Fibroblast of gingiva (primary cell): ENCODE results near the gene DNAH8.

Experiments used
- DNase-seq: peaks from one replicate; pipeline ENCODE4 v3.0.0-alpha.2; 2011; ENCODE audit warnings: low read depth

DNAH8 gene, protein sequence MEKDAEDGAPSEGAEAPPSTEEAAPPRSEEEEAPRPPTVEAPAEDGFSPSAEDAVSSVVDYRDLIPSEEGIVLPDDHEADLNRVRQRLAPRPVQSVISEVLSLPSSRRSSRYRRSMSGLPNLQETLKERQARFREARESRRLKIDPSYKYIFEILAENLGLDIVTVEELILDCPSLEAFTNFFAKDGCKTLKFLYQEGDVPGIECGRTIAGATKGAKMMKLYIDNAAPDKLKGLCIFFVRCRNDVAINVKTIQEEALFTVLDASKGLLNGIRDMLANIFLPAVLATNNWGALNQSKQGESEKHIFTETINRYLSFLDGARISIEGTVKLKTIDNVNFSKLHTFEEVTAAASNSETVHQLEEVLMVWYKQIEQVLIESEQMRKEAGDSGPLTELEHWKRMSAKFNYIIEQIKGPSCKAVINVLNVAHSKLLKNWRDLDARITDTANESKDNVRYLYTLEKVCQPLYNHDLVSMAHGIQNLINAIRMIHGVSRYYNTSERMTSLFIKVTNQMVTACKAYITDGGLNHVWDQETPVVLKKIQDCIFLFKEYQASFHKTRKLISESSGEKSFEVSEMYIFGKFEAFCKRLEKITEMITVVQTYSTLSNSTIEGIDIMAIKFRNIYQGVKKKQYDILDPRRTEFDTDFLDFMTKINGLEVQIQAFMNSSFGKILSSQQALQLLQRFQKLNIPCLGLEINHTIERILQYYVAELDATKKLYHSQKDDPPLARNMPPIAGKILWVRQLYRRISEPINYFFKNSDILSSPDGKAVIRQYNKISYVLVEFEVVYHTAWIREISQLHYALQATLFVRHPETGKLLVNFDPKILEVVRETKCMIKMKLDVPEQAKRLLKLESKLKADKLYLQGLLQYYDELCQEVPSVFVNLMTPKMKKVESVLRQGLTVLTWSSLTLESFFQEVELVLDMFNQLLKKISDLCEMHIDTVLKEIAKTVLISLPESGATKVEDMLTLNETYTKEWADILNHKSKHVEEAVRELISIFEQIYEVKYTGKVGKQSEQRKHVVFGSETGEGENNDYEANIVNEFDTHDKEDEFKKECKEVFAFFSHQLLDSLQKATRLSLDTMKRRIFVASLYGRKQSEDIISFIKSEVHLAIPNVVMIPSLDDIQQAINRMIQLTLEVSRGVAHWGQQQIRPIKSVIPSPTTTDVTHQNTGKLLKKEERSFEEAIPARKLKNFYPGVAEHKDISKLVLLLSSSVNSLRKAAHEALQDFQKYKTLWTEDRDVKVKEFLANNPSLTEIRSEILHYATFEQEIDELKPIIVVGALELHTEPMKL (N-terminal part only)

GRCh38 chr6:38715016-38715689, at the start of gene DNAH8:
Gene DNAH8, plus strand, starts transcription at chr6:38715311. Its CDS starts 7,499 bp downstream, at chr6:38722810.
- DNase-seq = no peak

- DNase-seq = peak; percentile 51
Observed at GRCh38 chr6:38671885-38672467, 43.1 kb upstream of the DNAH8 start.

DNA sequence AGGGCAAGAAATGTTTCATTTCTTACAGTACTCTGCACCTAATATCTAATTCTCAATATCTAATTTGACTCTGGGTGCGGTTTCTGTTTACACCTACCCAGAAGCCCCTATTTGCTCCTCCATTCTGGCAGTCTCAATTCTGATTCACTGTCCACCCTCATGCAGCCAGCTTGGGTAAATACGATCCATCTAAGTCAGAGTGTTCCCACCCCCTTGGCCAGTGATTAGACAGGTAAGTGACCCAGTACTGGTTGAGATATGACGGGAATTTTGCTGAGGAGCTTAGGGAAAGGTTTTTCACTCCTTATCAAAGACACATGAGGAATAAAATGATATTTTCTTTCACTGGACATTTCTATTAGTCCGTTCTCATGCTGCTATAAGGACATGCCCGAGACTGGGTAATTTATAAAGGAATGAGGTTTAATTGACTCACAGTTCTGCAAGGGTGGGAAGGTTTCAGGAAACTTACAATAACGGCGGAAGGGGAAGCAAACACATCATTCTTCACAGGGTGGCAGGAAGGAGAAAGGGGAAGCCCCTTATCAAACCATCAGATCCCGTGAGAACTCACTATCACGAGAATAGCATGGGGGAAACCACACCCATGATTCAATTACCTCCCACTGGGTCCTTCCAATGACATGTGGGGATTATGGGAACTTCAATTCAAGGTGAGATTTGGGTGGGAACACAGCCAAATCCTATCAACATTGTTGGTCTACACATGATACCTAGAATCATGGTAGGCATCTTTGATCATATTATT, 41.5 kb upstream of the DNAH8 start:
- no peak for DNase-seq

DNA sequence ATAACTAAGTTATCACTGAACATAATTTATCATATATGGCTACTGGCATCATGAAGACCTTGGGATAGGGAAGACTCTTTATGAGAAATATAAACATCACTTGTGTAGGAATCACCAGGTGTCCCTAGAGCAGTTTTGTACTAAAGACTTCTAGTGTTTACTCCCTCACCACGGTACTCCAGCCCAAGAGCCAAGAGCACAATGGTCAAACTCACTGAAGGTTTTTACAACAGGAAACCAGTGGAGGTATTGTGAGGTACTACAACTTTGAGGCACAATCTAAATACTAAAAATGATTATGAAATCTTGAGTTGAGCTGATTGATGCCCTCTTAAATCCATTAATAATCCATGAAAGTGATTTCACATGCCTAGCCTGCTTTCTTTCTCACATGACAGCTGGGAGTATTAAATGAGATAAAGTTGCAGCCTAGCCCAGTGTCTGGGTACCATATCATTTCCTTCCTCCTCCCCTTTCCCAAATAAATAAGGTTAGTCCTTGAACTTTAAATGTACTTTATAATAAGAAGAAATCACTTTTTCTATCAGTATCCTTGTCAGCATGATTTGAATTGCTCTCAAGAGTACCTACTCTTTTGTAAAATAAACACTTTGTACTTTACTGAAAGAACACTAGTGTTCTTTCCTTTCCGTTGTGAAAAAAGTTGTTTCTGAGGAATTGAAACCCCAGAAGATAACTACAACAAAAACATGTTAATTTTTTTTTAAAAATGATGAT, 38.7 kb upstream of the DNAH8 start:
- no peak for DNase-seq

DNA sequence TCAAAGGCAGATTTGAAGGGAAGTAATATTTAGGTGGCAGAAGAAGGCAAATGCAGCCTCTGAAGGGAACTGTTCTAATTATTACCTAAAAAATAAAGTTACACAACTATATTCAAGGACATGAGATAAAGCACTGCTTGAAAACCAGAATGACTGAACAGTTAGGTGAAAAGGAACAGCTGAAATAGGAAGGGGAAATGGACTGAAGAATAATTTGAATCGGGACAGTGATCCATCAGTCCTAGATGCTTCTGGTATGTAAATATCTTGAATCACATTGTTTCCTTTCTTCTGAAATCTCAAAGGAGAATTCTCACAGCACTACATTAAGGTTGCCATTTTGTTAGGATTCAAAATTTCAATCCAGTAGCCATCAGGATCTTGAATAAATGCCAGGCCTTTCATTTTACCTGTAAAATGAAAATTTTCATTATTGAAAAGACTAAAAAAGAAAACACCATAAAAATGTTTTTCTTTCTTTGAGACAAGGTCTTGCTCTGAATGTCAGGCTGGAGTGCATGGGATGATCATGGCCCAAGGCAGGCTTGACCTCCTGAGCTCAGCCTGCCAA, 38.1 kb upstream of the DNAH8 start:
- DNase-seq = no peak

GRCh38 chr6:38678178-38678760, 36.8 kb upstream of the DNAH8 start:
- no peak for DNase-seq

DNA sequence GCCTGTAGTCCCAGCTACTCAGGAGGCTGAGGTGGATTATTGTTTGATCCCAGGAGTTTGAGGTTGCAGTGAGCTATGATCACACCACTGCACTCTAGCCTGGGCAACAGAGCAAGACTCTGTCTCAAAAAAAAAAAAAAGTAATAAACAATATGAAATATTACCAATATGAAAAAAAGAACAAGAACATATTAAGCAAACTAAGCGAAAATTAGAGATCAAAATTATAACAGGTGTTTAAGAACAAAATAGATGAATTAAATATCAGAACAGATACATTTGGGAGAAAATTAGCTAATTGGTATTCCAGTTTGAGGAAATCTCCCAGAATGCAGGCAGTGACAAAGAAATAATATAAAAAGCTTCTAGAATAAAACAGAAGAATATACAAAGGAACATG, 35.4 kb upstream of the DNAH8 start:
- DNase-seq = no peak

GRCh38 chr6:38681850-38682249, 33.3 kb upstream of the DNAH8 start:
- DNase-seq = no peak

GRCh38 chr6:38684237-38684636, 30.9 kb upstream of the DNAH8 start:
- DNase-seq = no peak

- no peak for DNase-seq
Observed at GRCh38 chr6:38684904-38685303, 30.2 kb upstream of the DNAH8 start.

- DNase-seq = peak; percentile 46
Observed at GRCh38 chr6:38686270-38687042, 28.7 kb upstream of the DNAH8 start.

DNA sequence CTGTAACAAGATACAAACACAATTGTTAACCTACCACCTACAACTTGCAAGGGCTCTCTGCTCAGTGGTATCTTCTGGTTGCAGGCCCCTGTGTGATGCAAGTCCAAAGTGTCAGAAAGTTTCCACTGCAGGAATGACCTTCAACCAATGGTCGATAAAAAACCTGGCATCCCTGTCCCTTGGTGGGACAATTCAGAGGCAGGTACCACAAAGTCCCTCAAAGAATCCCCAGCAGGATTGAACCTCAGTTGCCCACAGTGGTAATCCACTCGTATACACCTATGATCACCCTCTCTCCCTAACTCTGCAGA, 28.1 kb upstream of the DNAH8 start:
- no peak for DNase-seq

DNA sequence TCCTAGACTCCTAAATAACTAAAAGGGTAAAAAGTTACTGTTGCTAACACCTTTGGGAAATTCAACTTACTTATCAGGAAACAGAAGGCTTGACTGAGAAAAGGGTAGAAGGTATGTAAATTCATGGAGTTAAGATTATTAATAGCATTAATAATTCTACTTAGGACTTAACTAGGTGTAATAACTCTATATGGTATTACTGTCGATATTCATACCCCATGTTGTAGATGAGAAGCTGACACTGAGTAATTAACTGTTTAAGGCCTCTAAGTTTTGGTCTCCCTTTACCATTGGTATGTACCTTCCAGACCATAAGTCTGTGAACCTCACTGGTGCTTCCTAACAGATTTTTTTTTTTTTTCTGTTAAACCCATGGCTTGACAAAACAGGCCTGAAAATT, 27.6 kb upstream of the DNAH8 start:
- no peak for DNase-seq

- no peak for DNase-seq
Observed at GRCh38 chr6:38688579-38689087, 26.5 kb upstream of the DNAH8 start.

GRCh38 chr6:38695227-38695900, 19.7 kb upstream of the DNAH8 start:
- DNase-seq = no peak

GRCh38 chr6:38695933-38696332, 19.2 kb upstream of the DNAH8 start:
- no peak for DNase-seq

GRCh38 chr6:38696345-38696744, 18.8 kb upstream of the DNAH8 start:
- no peak for DNase-seq

DNA sequence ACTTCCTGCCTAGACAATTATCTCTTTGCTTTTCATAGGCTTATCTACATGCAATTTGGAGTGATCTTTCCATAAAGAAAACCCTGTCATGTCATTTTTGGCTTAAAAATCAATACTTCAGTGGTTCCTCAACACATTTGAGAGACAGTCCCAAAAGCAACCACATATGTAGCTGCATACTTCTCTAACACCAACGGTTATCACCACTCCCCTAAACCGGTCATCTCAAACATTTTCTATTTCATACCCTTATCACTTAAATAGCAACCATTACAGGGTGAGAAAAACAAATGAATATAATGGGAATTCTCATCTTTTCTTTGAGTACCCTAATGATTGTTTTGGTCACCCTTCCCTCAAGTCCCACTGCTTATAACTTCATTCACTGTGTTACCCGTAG, 17.3 kb upstream of the DNAH8 start:
- no peak for DNase-seq
